GM19099 (cell line): Measurements from ENCODE around the gene CXCL17.

Experiments
- POLR2A ChIP-seq: IDR thresholded peaks from 3 replicates; pipeline ENCODE4 v1.6.1; 2011; ENCODE audit warnings: low read depth; ENCODE audit not compliant: insufficient read length; ENCODE audit errors: extremely low read depth

The CXCL17 gene, protein sequence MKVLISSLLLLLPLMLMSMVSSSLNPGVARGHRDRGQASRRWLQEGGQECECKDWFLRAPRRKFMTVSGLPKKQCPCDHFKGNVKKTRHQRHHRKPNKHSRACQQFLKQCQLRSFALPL

DNA sequence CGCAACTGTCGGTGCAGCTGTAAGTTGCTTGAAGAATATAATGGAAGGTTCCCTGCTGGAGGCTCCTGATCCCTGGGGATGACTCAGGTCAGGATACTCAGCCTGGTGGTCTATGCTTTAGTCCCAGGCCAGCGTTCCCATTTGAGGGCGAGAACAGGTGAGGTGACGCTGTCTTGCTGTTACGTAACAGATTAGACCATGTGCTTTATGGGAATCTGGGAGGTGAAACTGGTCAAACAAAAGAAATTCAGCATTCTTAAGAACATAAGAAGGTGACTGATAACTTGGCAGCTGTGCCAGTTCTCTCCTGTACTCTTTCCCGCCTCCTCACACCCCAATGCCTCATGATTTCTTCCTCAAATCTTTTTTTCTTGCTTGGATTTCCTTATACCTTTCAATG, at the start of gene CXCL17:
Gene CXCL17 (minus strand): TSS at position 114 of the 400 bp plus-strand sequence. CDS start 114 bp downstream, outside the sequence.
- TF ChIP-seq POLR2A = no peak

- TF ChIP-seq POLR2A = no peak
These were observed 46.2 kb upstream of the CXCL17 start for GRCh38 chr19:42488783-42489521.

DNA sequence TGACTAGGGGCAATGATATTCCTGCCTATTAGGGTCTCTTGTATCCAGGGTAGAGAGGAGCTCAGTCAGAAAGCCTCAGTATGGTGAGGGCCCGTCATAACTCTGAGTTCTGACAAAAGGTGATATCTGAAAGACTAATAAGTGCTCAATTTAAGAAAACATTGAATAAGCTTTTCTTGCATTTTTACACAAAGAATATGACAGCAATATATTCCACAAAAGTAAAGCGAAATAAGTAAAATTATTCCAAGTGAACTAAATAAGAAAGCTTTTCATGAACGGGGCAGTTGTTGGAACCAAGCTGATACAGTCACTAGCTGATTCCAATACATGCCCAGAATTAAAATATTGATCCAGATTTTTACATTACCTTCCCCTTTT, 45.0 kb upstream of the CXCL17 start:
- TF ChIP-seq POLR2A = no peak

DNA sequence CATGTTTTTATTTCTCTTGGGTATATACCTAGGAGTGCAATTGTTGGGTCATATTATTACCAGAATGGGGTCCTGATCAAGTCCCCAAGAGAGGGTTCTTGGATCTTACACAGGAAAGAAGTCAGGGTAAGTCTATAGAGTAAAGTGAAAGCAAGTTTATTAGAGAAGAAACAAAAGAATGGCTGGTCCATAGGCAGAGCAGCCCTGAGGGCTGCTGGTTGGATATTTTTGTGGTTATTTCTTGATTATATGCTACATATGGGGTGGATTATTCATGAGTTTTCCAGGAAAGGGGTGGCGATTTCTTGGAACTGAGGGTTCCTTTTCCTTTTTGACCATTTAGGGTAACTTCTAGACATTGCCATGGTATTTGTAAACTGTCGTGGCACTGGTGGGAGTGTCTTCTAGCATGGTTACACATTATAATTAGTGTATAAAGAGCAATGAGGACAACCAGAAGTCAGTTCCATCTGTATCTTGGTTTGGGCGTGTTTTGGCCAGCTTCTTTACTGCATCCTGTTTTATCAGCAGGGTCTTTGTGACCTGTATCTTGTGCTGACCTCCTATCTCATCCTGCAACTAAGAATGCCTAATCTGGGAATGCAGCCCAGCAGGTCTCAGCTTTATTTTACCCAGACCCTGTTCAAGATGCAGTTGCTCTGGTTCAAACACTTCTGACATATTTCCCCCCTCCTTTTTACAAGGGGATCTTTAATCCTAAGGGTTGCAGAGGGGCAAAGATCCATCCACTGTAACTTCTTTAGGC, 44.5 kb upstream of the CXCL17 start:
- TF ChIP-seq POLR2A = no peak

- no peak for TF ChIP-seq POLR2A
These were observed 37.8 kb upstream of the CXCL17 start for GRCh38 chr19:42480335-42481095.

DNA sequence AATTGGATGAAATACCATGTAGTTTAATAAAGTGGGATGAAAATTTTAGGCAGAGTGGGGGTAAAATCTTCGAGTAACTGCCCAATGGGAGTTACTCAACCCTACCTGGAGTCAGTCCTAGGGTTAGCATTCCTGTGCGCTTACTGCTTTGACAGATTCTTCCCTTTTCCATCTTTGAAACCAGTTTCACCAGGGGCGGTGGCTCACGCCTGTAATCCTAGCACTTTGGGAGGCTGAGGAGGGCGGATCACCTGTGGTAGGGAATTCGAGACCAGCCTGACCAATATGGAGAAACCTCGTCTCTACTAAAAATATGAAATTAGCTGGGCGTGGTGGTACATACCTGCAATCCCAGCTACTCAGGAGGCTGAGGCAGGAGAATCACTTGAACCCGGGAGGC, 37.0 kb upstream of the CXCL17 start:
- TF ChIP-seq POLR2A = no peak

- TF ChIP-seq POLR2A = no peak
These were observed 36.1 kb upstream of the CXCL17 start for GRCh38 chr19:42478765-42479311.

- TF ChIP-seq POLR2A = no peak
These were observed 35.2 kb upstream of the CXCL17 start for GRCh38 chr19:42477933-42478332.

- no peak for TF ChIP-seq POLR2A
These were observed 34.4 kb upstream of the CXCL17 start for GRCh38 chr19:42477117-42477516.

GRCh38 chr19:42475366-42475765, 32.6 kb upstream of the CXCL17 start:
- no peak for TF ChIP-seq POLR2A

- no peak for TF ChIP-seq POLR2A
These were observed 32.0 kb upstream of the CXCL17 start for GRCh38 chr19:42474743-42475142.

DNA sequence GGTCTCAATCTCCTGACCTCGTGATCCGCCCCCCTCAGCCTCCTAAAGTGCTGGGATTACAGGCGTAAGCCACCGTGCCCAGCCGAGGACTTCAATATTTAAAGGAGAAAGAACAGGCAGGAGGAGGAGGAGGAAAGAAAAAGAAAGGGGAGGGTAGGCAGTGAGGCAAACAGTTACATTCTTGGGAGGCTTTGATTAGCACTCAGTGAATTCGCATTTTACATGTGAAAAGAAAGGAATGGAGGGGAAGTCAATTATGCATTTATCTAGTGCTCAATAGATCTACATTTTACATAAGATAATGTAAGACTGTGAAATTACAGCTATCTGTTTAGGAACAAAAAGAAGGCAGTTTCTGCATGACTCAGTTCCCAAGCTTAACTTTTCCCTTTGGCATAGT, 30.9 kb upstream of the CXCL17 start:
- no peak for TF ChIP-seq POLR2A

DNA sequence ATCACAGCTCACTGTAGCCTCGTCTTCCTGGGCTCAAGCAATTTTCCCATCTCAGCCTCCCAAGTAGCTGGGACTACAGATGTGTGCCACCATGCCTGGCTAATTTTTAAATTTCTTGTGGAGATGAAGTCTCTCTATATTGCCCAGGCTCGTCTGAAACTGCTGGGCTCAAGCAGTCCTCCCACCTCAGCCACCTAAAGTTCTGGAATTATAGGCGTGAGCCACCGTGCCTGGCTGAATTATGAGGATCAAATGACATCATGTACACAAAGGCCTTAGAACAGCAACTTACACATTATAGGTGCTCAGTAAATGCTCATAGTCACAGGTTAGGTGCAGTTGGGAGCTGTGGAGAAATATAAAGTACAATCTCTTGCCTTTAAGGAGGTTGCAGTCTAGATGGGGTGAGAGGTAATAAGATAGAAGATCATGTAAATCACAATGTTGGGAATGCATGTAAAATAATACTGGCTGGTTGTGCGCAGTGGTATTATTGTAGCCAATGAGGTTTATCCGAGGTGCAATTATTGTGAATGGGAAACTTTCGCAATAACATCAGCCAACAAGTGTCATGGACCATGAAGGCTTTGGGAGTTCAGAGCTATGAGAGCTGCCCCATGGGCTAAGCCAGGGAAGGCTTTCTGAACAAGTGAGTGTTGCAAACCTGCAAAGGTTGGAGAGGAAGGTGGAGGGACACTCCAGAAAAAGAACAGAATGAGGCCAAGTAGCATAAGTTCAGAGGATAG, 29.8 kb upstream of the CXCL17 start:
- no peak for TF ChIP-seq POLR2A

DNA sequence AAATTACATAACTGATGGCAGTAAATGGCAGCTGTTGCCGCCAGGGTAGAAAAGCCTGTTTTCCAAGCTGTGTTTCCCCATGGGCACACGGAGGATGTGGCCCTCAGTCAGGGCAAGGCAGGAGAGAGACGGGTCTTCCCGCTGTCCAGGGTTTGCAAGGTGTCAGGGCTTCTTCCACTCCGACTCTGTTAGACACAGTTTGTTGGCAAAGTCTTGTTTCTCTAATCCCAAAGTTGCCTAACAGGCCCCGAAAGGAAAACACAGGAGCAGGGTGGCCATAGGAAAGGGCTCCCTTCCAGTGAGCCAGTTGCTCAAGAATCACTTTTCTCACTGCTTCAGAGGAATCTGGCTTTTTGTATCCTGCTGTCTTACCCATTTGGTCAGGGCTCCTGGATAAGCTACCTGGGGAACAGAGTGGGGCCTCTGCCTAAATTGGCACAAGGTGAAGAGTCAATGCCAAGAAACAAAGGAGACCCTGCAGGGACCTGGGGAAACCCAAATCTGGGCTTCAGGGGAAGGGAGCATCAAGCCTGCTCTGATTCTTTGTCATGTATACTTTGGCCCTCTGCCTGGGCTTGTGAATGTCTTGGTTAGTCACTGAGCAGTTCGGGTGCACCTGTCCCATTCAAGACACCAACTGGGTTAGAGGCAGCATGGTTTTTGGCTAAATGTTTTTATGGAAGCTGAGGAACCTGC, 29.0 kb upstream of the CXCL17 start:
- TF ChIP-seq POLR2A = no peak
